Stimulated activated effector memory CD8-positive, alpha-beta T cell treated with anti-CD3 and anti-CD28 coated beads, Interleukin-12 subunit alpha, Interleukin-12 subunit beta, amount 100 ng/mL, for 72 hours (primary cell): ENCODE measurements around the gene ACSM2A.
"Not testable (repeated sequence)": the region's sequence is repeated elsewhere in the genome, so short reads cannot be mapped to it uniquely, and the experiment has no call there.

Experiments
- ATAC-seq: fragments of 150-1000 bp; cut with Tn5 transposase; 2 replicates; pipeline ENCODE4 v1.10.0; 2021
- DNase-seq, 2 donors: peaks; one replicate each; pipeline ENCODE4 v3.0.0; 2021 to 2022; ENCODE audit warnings: low spot score in 2 of 2
- H3K27ac Mint-ChIP-seq: one replicate; pipeline ENCODE4 v1.8.0; 2022; ENCODE audit warnings: mild to moderate bottlenecking, mixed read lengths
- H3K36me3 Mint-ChIP-seq: one replicate; pipeline ENCODE4 v1.8.0; 2022; ENCODE audit warnings: mild to moderate bottlenecking, mixed read lengths
- H3K4me1 Mint-ChIP-seq: one replicate; pipeline ENCODE4 v1.8.0; 2022; ENCODE audit warnings: mixed read lengths
- H3K4me3 Mint-ChIP-seq: one replicate; pipeline ENCODE4 v1.8.0; 2022; ENCODE audit warnings: mild to moderate bottlenecking, mixed read lengths
- H3K9me3 Mint-ChIP-seq: one replicate; pipeline ENCODE4 v1.8.0; 2022; ENCODE audit warnings: mixed read lengths

ACSM2A gene

DNA sequence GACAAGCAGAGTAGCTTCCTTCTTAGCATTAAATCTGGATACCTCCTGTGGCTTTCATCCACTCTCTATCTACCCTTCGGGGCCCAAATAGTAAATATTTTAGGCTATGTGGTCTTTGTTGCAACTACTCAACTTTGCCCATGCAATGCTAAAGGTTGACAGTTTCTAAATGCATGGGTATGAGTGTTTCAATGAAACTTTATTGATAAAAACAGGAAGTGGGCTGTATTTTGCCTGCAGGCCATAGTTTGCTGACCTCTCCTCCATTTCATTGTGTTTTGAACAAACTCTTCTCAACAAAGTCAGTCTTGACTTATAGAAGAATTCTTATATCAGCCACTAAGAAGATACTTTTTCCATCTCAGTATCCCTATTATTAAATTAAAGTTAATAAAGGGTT lies 34.1 kb downstream of the ACSM2A start:
- no peaks in the 10 kb centered on the region for H3K4me1 Mint-ChIP-seq
- no peaks in the 10 kb centered on the region for H3K36me3 Mint-ChIP-seq
- H3K9me3 Mint-ChIP-seq, result peaks cover 2% of the 10 kb centered on the region
- H3K4me3 Mint-ChIP-seq, result no peak overlapping the region
- ATAC-seq (no peak), DNase-seq (no peak)
- H3K27ac Mint-ChIP-seq, result no peak overlapping the region

GRCh38 chr16:20490994-20491393 lies 39.7 kb downstream of the ACSM2A start:
- H3K4me1 Mint-ChIP-seq, ATAC-seq, H3K4me3 Mint-ChIP-seq, H3K9me3 Mint-ChIP-seq, DNase-seq, H3K27ac Mint-ChIP-seq, H3K36me3 Mint-ChIP-seq: not testable (repeated sequence)

GRCh38 chr16:20491448-20491847 lies 40.1 kb downstream of the ACSM2A start:
- not testable (repeated sequence) for H3K27ac Mint-ChIP-seq, DNase-seq, H3K9me3 Mint-ChIP-seq, H3K4me3 Mint-ChIP-seq, H3K4me1 Mint-ChIP-seq, H3K36me3 Mint-ChIP-seq, ATAC-seq

DNA sequence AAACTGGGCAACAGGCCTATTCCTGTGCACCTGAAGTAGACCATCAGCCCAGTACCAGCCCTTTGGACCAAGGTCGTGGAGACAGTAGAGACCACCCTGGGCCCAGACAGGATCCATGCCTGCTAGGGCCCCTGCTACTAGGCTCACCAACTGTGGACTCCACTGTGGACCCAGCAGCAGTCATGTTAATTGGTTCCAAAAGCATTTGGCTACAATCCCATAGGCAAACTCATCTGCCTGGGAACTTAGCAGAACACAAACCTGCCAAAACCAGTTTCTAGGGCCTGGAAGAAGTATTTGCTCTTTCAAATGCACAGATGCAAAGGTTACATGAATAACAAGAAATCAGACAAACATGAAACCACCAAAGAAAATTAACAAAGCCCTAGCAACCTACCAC lies 53.1 kb downstream of the ACSM2A start:
- no peak overlapping the region for H3K4me3 Mint-ChIP-seq
- peaks cover 5% of the 10 kb centered on the region for H3K9me3 Mint-ChIP-seq
- H3K4me1 Mint-ChIP-seq, result no peaks in the 10 kb centered on the region
- ATAC-seq (no peak), DNase-seq (no peak)
- no peak overlapping the region for H3K27ac Mint-ChIP-seq
- no peaks in the 10 kb centered on the region for H3K36me3 Mint-ChIP-seq

DNA sequence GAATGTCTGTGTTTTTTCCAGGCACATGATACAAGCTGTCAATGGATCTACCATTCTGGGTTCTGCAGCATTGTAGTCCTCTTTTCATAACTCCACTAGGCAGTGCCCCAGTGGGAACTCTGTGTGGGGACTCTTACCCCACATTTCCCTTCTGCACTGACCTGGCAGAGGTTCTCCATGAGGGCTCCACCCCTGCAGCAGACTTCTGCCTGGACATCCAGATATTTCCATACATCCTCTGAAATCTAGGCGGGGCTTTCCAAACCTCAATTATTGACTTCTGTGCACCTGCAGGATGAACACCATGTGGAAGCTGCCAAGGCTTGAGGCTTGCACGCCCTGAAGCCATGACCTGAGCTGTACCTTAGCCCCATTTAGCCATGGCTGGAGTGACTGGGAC lies 56.0 kb downstream of the ACSM2A start:
- no peak for ATAC-seq
- no peaks in the 10 kb centered on the region for H3K36me3 Mint-ChIP-seq
- peaks cover 8% of the 10 kb centered on the region for H3K9me3 Mint-ChIP-seq
- H3K4me3 Mint-ChIP-seq, result no peak overlapping the region
- H3K4me1 Mint-ChIP-seq, result no peaks in the 10 kb centered on the region
- no peak for DNase-seq
- no peak overlapping the region for H3K27ac Mint-ChIP-seq

GRCh38 chr16:20510323-20510722 lies 59.0 kb downstream of the ACSM2A start:
- H3K27ac Mint-ChIP-seq, result no peak overlapping the region
- H3K9me3 Mint-ChIP-seq, result peaks cover 8% of the 10 kb centered on the region
- no peaks in the 10 kb centered on the region for H3K4me1 Mint-ChIP-seq
- no peaks in the 10 kb centered on the region for H3K36me3 Mint-ChIP-seq
- H3K4me3 Mint-ChIP-seq, result no peak overlapping the region
- DNase-seq (peak in 1 of 2 donors; percentile 38), ATAC-seq (no peak)

- DNase-seq (no peak), ATAC-seq (no peak)
- no peaks in the 10 kb centered on the region for H3K9me3 Mint-ChIP-seq
- H3K36me3 Mint-ChIP-seq, result no peaks in the 10 kb centered on the region
- no peak overlapping the region for H3K4me3 Mint-ChIP-seq
- H3K4me1 Mint-ChIP-seq, result no peaks in the 10 kb centered on the region
- no peak overlapping the region for H3K27ac Mint-ChIP-seq
These were observed 64.4 kb downstream of the ACSM2A start for GRCh38 chr16:20515688-20516090.

DNA sequence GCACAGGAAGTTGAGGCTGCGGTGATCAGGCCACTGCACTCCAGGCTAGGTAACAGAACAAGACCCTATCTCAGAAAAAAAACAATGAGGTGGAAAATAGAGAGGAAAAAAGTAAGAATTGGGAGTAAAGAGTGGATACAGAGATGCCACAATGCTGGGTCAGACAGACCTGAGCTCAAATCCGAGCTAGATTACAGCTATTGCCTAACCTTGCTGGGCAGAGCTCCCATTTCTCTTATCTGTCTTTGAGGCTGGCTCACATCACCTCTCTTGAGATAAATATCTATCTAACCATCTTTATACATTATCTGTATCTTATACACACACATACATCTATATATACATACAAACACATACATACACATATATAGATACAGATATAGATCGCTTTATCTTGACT lies 65.8 kb downstream of the ACSM2A start:
- Mint-ChIP-seq H3K36me3 (no peaks in the 10 kb centered on the region), H3K27ac (no peak overlapping the region), H3K4me1 (no peaks in the 10 kb centered on the region), H3K4me3 (no peak overlapping the region), H3K9me3 (no peaks in the 10 kb centered on the region)
- DNase-seq, result no peak
- no peak for ATAC-seq

DNA sequence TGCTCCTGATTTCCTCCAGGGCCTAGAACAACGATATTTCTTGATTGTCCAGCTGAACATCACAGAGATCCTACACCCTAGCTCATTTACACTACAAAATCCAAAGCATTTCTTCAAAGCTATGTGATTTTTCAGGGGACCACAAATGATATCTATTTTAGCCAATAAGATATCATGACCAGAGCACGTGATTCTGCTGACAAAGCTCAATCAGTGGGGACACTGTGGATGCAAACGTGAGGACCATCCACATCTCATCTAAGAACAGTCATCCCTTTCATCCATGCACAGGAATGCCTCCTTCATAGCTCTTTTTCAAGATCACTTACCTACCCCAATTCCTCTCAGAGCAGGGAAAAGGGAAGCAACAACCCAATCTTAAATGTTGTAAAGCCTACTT lies 67.9 kb downstream of the ACSM2A start:
- H3K27ac Mint-ChIP-seq, result no peak overlapping the region
- no peaks in the 10 kb centered on the region for H3K4me1 Mint-ChIP-seq
- H3K36me3 Mint-ChIP-seq, result no peaks in the 10 kb centered on the region
- no peak overlapping the region for H3K4me3 Mint-ChIP-seq
- ATAC-seq (no peak), DNase-seq (no peak)
- H3K9me3 Mint-ChIP-seq, result no peaks in the 10 kb centered on the region

GRCh38 chr16:20520103-20520502 lies 68.8 kb downstream of the ACSM2A start:
- Mint-ChIP-seq H3K4me1 (no peaks in the 10 kb centered on the region), H3K36me3 (no peaks in the 10 kb centered on the region), H3K9me3 (no peaks in the 10 kb centered on the region), H3K27ac (no peak overlapping the region), H3K4me3 (no peak overlapping the region)
- DNase-seq, result no peak
- no peak for ATAC-seq

DNA sequence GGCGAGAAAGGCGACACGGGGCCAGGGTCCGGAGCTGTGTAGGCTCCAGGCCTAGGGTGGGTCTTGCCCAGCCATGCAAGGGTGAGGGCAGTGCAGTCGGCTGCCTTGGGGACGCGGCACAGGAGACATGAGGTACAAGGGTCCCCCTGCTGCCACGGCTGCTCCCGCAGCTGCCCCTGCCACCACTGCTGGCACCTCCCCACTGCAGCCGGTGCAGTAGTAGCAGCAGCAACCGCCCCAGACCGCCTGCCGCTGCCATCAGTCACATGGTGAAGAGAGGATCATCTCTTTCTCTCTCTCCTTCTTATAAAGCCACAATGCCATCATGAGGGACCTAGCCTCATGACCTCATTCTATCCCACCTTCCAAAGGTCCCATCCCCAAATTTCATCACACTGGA lies 80.5 kb downstream of the ACSM2A start:
- not testable (repeated sequence) for ATAC-seq, H3K27ac Mint-ChIP-seq, H3K4me1 Mint-ChIP-seq, H3K4me3 Mint-ChIP-seq, DNase-seq, H3K36me3 Mint-ChIP-seq, H3K9me3 Mint-ChIP-seq

GRCh38 chr16:20532284-20532792 lies 81.0 kb downstream of the ACSM2A start:
- not testable (repeated sequence) for H3K27ac Mint-ChIP-seq, H3K4me3 Mint-ChIP-seq, H3K4me1 Mint-ChIP-seq, H3K36me3 Mint-ChIP-seq, DNase-seq, H3K9me3 Mint-ChIP-seq
- ATAC-seq, result peak; percentile 21

GRCh38 chr16:20536669-20537068 lies 85.3 kb downstream of the ACSM2A start:
- not testable (repeated sequence) for ATAC-seq

More at GRCh38 chr16:20536669-20537068, 85.3 kb downstream of the ACSM2A start:
- DNase-seq, H3K36me3 Mint-ChIP-seq, H3K9me3 Mint-ChIP-seq, H3K4me1 Mint-ChIP-seq, H3K4me3 Mint-ChIP-seq, H3K27ac Mint-ChIP-seq: not testable (repeated sequence)
